ENCODE data around the gene PPTC7.

DNA sequence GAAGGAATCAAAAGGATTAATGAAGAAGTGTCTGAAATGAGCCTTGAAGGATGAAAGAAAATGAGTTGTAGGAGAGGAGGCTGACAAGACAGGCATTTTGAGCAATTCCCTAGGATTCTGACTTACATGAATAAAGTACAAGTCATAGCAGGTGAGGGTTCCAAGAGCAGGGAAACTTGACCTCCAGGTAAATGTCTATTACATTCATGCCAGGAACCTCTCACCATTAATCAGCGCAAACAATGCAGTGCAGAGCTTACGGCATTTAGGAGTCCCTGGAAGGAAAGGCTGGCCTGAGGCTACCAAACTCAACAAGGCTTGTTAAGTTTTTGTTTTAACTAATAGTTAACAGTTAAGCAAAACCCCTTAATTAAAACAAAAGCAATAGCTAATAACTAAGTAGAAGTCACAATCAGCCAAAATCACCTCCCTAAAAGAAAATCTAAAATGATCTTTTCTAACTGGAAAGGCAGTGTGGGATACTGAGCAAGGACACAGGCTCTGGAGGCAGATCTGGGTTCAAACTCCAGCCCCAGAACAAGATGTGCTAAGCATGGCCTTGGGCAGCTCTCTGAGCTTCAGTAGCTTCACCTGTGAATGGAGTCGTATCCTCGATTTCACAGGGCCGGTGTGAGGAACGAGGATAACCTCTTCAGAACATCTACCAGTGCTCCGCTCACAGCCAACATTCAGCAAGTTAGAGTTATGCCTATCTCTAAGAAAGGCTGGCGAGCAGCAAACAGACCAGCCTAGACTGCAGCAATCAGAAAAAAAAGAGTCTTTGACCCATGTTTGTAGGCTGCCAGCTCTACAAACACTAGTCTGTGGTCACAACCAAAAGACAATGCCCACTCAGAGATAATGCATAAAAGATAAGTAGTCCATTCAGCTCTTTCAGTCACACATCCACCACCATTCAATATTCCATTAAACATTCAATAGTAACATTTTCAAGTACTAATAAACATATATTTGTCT, 16.9 kb downstream of the PPTC7 start:
- TF ChIP-seq FOXA1 (IDR thresholded peaks at IDR 0.05) (no peak), SUZ12 (IDR thresholded peaks at IDR 0.05) (no peak), FOXK2 (IDR thresholded peaks at IDR 0.05) (no peak), BHLHE40 (IDR thresholded peaks at IDR 0.05; ENCODE audit: borderline replicate concordance) (no peak), FOXM1 (IDR thresholded peaks at IDR 0.05; ENCODE audit: borderline replicate concordance) (no peak), L3MBTL2 (conservative IDR thresholded peaks at IDR 0.05) (no peak)
- TF ChIP-seq, protein P1, sequence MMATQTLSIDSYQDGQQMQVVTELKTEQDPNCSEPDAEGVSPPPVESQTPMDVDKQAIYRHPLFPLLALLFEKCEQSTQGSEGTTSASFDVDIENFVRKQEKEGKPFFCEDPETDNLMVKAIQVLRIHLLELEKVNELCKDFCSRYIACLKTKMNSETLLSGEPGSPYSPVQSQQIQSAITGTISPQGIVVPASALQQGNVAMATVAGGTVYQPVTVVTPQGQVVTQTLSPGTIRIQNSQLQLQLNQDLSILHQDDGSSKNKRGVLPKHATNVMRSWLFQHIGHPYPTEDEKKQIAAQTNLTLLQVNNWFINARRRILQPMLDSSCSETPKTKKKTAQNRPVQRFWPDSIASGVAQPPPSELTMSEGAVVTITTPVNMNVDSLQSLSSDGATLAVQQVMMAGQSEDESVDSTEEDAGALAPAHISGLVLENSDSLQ (IDR thresholded peaks at IDR 0.05): no peak

Measured in HEK293T (cell line).